Measurements from ENCODE around the gene ACOT13.
"Not testable (repeated sequence)": the region's sequence is repeated elsewhere in the genome, so short reads cannot be mapped to it uniquely, and the experiment has no call there.

The ACOT13 gene

DNA sequence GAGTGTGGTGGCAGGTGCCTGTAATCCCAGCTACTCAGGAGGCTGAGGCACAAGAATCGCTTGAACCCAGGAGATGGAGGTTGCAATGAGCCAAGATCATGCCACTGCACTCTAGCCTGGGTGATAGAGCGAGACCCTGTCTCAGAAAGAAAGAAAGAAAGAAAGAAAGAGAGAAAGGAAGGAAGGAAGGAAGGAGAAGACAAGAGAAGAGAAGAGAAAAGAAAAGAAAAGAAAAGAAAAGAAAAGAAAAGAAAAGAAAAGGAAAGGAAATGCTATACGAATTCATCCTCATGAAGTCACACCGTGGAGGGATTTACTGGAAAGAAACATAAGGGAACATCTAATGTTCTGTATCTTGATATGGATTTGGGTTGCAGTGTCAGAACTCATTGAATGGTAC lies 67.8 kb downstream of the ACOT13 start:
- not testable (repeated sequence) for FAIRE-seq

- no peak for FAIRE-seq
These were observed 71.9 kb downstream of the ACOT13 start for GRCh38 chr6:24738741-24739140.

GRCh38 chr6:24740861-24741260 lies 74.0 kb downstream of the ACOT13 start:
- FAIRE-seq: no peak

DNA sequence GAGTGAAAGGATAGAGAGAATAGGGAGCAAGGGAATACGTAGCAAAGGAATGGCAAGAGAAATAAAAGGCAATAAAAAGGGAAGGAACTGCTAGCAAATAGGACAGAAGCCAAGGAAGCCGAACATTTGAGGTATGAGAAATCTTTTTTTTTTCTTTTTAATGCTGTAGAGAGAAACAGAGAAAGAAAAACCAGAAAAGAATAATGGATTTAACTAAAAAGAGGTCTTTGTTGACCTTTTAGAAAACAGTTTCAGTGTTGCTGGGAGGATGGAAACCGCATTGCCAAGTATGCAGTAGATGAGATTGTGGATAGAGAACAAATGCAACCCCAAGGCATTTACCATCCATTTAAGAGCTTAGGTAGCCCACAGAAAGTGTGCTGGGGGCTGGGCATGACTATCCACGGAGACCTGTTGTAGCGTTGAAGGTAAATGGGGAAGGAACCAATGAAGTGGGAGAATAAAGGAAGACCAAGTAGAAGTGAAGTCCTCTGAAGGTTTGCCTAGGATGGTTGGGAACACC lies 75.4 kb downstream of the ACOT13 start:
- no peak for FAIRE-seq

DNA sequence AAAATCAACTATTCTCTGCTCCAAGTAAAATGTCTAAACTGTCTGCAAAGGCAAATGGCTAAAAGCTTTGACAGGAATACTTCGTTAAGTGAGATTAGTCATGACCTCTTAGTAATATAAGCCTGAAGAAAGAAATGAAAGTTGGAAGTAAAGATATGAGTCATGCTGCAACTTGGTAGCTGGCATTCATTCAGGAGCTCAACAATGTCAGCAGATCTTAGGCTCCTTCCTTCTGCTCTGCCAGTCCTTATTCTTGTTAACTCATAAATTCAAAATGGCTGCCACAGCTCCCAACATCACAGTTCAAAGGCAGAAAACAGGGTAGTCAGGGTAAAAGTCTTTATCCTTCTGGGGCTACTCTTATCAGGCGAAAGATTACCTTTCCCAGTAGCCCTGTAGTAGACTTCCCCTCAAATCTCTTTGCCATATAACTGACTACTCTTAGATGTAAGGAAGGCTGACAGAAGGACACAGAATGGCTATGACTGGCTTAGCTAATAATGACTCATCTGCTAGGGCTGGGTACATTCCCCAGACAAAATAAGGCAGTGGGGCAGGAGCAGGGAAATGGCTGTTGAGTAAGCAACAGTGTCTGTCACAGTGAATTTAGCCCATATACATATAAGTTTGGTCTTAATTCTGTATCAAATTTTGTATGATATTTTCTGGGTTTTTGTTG lies 76.5 kb downstream of the ACOT13 start:
- FAIRE-seq: no peak

DNA sequence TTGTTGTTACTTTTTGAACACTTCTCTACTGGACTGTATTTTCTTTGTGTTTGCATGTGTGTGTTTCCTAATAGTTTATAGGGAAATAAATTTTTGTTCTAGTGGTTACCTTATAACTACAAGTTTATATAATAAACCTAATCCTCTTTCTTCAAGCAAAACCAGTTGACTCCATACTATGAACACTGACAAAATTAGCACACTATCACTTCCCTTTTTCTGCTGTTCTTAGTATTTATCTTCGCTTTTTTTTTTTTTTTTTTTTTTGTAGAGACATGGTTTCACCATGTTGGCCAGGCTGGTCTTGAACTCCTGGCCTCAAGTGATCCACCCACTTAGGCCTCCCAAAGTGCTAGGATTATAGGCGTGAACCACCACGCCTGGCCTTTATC lies 77.1 kb downstream of the ACOT13 start:
- FAIRE-seq: no peak

- no peak for FAIRE-seq
These were observed 78.0 kb downstream of the ACOT13 start for GRCh38 chr6:24744911-24745310.

GRCh38 chr6:24749297-24749696 lies 82.4 kb downstream of the ACOT13 start:
- FAIRE-seq: no peak

DNA sequence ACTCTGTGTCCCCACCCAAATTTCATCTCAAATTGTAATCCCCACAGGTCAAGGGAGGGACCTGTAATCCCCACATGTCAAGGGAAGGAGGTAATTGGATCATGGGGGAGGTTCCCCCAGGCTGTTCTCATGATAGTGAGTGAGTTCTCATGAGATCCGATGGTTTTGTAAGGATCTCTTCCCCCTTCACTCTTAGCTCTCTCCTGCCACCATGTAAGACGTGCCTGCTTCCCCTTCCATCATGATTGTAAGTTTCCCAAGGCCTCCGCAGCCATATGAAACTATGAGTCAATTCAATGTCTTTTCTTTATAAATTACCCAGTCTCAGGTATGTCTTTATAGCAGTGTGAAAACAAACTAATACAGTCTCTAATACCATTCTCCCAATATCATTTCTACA lies 84.0 kb downstream of the ACOT13 start:
- FAIRE-seq: not testable (repeated sequence)

GRCh38 chr6:24752503-24752902 lies 85.6 kb downstream of the ACOT13 start:
- no peak for FAIRE-seq

- FAIRE-seq: no peak
These were observed 86.1 kb downstream of the ACOT13 start for GRCh38 chr6:24752917-24753492.

GRCh38 chr6:24753545-24753944 lies 86.7 kb downstream of the ACOT13 start:
- FAIRE-seq: no peak

DNA sequence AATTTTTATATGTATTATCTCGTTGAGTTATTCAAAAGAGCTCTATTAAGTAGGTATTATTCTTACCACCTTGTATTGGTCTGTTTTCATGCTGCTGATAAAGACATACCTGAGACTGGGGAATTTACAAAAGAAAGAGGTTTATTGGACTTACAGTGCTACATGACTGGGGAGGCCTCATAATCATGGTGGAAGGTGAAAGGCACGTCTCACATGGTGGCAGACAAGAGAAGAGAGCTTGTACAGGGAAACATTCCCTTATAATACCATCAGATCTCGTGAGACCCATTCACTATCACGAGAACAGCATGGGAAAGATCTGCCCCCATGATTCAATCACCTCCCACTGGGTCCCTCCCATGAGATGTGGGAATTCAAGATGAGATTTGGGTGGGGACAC lies 87.5 kb downstream of the ACOT13 start:
- FAIRE-seq: not testable (repeated sequence)
